AG09319 (cell line): ENCODE results near the gene S1PR4.

ENCODE experiments used
- DNase-seq: peaks from one replicate; pipeline ENCODE4 v3.0.0-alpha.2; 2010; ENCODE audit warnings: low read depth; ENCODE audit errors: extremely low read depth
- TF ChIP-seq, protein P1 (sequence below): IDR thresholded peaks from 2 replicates; pipeline ENCODE4 v1.5.1; 2011; ENCODE audit warnings: low read depth, mild to moderate bottlenecking, inconsistent platforms, low read length, moderate library complexity

The S1PR4 gene

DNA sequence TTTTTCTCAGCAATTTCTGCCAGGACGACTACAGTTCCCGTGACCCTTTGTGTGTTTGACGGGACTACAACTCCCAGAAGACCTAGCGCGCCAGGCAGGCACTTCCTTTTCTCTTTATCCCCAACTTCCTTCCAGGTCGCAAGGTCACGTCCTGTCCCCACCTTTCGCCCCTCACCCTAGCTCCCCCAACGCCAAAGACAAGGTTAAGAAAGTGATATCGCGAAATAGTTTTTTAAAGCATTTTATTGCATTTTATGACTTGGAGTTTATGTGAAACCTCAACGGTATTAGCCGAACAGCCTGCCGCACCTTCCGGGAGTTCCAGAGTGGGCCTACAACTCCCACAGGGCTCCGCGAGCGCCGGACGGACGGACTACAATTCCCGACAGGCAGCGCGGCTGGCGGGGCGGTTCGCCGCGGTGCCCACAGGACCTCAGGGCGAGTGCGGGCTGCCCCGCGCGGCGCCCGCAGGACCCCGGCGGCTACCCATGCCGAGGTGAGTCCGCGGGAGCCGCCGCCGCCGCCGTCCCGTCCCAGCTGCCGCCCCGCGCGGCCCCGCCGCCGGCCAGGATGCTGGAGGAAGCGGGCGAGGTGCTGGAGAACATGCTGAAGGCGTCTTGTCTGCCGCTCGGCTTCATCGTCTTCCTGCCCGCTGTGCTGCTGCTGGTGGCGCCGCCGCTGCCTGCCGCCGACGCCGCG lies 7.0 kb downstream of the S1PR4 start, which contains the start of gene NCLN:
Gene NCLN (plus strand): TSS at position 470 of the 699 bp plus-strand sequence. CDS start 101 bp downstream, at position 571.
- TF ChIP-seq, protein P1, sequence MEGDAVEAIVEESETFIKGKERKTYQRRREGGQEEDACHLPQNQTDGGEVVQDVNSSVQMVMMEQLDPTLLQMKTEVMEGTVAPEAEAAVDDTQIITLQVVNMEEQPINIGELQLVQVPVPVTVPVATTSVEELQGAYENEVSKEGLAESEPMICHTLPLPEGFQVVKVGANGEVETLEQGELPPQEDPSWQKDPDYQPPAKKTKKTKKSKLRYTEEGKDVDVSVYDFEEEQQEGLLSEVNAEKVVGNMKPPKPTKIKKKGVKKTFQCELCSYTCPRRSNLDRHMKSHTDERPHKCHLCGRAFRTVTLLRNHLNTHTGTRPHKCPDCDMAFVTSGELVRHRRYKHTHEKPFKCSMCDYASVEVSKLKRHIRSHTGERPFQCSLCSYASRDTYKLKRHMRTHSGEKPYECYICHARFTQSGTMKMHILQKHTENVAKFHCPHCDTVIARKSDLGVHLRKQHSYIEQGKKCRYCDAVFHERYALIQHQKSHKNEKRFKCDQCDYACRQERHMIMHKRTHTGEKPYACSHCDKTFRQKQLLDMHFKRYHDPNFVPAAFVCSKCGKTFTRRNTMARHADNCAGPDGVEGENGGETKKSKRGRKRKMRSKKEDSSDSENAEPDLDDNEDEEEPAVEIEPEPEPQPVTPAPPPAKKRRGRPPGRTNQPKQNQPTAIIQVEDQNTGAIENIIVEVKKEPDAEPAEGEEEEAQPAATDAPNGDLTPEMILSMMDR = no peak
- peak; percentile 72 for DNase-seq

DNA sequence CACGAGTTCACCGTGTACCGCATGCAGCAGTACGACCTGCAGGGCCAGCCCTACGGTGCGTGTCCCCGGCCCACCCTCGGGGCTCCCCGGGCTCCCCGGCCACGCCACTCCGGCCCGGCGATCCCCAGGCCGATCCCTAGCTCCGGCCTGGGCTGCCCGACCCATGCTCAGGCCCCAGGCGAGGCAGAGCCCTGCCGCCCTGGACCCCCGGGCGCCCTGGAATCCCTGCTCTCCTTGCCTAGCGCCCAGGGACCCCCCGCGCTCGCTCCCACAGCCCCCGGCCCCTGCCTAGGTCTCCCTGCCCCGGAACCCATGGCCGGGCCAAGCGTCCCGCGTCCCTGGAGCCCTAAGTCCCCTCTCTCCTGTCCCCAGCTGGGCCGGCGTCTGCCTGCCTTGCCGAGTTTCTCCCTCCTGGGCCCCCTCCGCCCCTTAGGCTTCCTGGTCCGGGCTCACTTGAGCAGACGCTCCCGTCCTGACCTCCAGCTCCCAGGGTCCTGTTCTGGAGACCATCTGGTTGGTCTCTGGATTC lies 7.7 kb downstream of the S1PR4 start:
- no peak for DNase-seq
- TF ChIP-seq, protein P1 = no peak

DNA sequence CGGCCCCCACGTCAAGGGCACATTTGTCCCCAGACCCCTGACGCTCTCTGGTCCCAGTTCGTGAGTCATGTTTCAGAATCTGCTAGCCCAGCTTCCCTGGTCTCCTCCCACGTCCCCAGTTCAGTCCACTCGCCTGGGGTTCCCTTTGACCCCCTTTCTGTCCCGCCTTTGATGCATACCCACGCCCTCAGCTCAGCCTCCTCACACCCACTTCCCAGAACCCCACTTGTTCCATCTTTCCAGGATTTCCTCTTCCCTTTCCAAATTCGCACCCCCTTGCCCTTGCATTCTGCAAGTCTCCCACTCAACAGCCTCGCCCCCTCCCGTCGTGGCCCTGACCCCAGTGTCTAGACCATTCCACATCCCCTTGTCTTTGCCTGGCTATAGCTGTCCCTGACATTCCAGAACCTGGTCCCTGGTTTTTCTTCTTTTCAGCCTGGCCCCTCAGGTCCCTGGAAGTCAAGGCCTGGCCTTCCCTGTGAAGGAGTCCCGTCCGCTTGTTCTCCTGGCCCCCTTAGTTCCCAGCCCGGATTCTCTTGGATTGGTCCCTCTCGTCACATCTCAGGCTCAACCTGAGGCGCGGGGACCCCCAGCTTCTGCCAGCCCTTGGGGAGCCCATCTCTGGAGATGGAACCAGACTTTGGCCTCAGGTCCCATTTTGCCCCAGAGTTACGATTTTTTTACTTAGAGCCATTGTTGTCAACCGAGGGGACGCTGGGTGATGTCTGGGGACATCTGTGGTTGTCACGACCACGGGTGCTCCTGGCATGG lies 8.5 kb downstream of the S1PR4 start:
- TF ChIP-seq, protein P1 = no peak
- DNase-seq = no peak

DNA sequence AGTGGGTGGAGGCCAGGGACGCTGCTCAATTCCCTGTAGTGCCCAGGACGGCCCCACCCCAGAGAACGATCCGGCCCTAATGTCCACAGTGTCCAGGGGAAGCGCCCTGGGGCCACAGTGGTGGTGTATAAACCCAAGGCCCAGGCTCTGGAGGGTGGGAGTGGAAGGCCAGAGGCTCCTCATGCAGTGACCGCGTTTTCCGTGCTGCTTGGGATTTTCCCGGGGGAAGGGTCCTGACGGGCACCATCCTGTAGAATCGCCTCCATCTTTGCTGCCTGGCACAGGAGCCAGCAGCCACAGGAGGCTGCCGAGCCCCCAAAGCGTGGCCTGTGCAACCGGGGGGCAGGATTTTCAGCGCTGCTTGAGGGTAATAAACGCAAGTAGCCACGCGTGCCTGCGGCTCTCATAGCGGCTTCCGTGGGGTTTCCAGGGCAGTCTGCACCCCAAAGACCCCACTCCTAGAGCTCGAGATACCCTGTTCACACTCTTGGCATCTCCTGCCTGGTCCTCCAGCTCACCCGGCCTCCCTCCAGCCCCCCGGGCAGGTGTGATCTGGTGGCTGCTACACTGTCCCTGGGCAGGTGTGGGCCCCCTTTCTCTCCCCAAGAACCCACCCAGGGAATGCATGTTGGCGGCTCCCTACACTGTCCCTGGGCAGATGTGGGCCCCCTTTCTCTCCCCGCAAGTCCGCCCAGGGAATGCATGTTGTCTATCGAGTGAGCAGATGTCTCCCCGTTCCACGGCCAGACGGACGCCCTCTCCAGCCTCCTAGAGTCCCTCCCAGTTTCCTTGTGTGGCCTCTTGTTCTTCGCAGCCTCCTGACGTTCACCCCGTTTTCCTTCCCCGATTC lies 9.3 kb downstream of the S1PR4 start:
- DNase-seq = no peak
- TF ChIP-seq, protein P1 = no peak

DNA sequence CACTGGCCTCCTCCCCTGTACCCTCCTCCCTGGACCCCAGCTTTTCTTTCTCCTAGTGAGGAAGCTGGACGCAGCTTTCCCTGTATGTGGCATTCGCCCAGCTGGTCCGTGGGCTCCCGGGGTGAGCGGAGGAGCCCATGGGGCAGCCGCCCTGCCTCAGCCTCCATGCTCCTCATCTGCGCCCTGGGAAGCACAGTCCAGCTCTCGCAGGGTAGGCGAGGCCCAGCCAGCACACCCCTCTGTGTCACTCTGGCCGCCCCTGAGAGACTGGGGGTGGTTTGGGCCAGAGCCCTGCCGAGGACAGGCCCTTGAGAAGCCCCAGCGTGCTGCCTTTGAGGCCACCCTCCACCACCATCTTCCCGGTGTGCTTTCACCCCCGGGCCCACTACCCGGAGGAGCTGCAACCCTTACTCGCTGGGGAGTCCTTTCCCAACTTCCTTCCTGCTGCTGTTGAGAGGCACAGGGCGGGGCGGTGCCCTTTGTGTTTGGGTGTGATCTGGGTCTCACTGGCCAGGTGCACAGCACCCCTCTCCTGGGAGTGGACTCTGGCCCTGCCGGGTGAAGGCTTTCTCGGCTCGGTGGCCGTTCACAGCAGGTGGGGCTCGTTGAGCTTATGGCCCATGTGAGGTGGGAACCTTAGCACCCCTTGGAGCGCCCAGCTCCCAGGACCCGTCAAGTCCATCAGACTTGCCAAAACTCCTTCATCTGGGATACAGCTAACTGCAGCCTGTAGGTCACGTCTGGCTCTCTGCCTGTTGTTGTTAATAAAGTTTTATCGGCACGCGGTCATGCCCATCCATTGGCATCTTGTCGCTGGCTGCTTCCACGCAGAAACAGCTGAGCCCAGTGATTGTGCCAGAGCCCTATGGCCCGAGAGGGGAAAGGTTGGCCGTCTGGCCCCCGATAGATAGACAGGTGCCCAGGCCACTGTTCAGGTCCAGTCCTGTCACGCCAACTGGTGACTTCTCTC lies 10.3 kb downstream of the S1PR4 start:
- TF ChIP-seq, protein P1 = no peak
- DNase-seq = no peak

DNA sequence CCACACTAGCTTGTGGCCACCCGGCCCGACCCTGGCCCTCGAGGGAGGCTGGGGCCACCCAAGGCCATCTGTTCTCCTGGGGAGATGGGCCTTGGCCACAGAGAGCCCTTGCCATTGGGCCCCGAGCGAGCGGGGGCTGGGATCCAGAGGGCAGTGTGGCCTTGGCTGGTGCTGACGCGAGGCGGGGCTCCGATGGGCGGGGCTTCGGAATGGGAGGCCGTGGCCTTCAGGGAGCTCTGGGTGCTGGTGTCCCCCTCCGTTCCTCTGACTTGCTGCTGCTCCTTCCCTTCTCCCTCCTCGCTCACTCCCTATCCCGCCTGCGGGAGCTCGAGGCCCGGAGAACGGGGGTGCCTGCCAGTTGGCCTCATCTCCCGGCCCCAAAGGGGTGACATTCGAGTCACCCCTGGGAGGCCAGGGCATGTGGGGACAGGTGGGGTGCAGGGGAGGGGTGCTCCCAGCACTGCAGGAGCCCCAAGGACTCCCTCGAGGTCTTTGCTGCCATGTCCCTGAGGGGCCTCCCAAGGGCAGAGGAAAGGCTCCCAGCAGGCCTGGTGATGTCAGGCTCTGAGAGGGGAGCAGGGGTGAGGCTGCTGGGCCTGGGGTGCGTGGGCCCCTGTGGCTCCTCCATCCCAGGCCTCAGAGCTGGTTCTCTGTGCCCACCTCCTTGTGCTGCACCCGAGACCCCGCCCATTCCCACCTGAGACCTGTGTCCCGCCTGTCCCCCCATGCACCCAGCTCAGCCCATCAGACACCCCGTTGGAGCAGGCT lies 11.3 kb downstream of the S1PR4 start:
- TF ChIP-seq, protein P1 = no peak
- no peak for DNase-seq
